Measurements from ENCODE around the gene CEBPA.

CEBPA gene

DNA sequence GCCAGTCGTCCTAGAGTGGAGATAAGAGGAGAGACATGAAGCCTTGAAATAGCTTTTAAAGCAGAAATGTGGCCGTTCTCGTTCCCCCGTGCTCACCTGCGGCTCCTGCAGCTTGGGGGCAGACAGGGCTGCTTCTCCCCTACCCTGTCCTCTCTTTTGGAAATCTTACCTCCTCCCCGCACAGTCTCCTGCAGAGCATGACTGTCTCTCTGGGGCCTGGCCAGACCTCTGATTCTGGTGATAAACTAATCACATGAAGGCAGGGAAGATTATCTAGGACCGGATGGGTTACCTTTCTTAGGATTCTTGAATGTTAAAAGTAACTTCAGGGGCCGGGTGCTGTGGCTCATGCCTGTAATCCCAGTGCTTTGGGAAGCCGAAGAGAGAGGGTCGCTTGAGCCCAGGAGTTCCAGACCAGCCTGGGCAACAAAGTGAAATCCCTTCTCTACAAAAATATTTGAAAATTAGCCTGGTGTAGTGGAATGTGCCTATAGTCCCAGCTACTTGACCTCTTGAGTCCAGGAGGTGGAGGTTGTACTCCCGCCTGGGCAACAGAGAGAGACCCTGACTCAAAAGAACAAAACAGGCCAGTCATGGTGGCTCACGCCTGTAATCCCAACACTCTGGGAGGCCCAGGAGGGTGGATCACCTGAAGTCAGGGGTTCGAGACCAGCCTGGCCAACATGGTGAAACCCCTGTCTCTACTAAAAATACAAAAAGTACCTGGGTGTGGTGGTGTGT is 8.1 kb downstream of the CEBPA start:
- no peak for TF ChIP-seq CTCF (IDR thresholded peaks at IDR 0.05)
- intact Hi-C loops (cut with DNase I; ENCODE audit: low total_unique reads): no loop called here
- peaks cover 0 to 52% of the 10 kb centered on the region in 2 donors for H3K27me3 ChIP-seq
- no peaks in the 10 kb centered on the region for H3K36me3 ChIP-seq
- H3K9me3 ChIP-seq: peaks cover 0 to 6% (median 6%) of the 10 kb centered on the region in 3 donors
- H3K4me3 ChIP-seq: no peak overlapping the region
- DNase-seq: no peak
- H3K4me1 ChIP-seq: peaks cover 0 to 11% (median 0%) of the 10 kb centered on the region in 4 donors
- H3K27ac ChIP-seq: no peak overlapping the region

DNA sequence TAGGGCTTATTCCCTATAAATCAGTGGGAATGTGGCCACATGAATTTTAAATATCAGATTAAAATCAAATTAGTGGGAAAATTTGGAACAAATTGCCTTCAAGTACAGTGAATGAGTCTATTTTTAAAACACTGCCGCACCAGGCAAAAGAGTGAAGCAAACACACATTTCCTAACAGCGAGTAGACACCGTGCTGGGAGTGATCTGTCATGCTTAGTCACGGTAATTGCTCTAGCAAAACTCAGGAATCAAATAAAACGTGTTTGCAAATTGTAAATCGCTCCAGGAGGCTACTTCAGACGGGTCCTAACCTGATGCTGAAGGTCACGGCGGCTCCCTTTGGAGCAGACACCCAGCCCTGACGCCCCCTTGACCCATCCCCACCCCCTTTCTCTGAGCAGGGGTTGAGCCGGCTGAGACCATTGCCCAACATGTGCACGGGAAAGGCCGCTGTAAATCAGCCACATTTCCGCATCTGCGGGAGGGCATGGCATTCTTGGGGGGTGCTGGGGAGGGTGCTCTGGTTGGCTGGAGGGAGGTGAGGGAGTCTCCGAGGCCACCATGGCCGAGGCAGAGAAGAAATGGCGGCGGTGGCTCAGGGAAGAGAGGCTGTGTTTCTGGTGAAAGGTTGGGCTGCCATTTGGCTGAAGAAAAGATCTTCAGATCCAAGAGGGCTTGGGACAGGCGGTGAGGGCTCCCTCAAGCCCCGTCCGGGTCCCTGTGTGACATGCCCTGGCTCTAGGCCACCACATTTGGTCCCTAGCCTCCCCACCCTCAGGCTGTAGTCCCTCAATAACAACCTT is 8.9 kb downstream of the CEBPA start:
- H3K4me1 ChIP-seq: peaks cover 0 to 9% (median 0%) of the 10 kb centered on the region in 4 donors
- no peak overlapping the region for H3K4me3 ChIP-seq
- TF ChIP-seq CTCF (IDR thresholded peaks at IDR 0.05): no peak
- intact Hi-C loops (cut with DNase I; ENCODE audit: low total_unique reads): no loop called here
- H3K9me3 ChIP-seq: peaks cover 3 to 13% (median 8%) of the 10 kb centered on the region in 3 donors
- H3K36me3 ChIP-seq: no peaks in the 10 kb centered on the region
- no peak overlapping the region for H3K27ac ChIP-seq
- peaks cover 0 to 44% of the 10 kb centered on the region in 2 donors for H3K27me3 ChIP-seq
- DNase-seq: no peak

DNA sequence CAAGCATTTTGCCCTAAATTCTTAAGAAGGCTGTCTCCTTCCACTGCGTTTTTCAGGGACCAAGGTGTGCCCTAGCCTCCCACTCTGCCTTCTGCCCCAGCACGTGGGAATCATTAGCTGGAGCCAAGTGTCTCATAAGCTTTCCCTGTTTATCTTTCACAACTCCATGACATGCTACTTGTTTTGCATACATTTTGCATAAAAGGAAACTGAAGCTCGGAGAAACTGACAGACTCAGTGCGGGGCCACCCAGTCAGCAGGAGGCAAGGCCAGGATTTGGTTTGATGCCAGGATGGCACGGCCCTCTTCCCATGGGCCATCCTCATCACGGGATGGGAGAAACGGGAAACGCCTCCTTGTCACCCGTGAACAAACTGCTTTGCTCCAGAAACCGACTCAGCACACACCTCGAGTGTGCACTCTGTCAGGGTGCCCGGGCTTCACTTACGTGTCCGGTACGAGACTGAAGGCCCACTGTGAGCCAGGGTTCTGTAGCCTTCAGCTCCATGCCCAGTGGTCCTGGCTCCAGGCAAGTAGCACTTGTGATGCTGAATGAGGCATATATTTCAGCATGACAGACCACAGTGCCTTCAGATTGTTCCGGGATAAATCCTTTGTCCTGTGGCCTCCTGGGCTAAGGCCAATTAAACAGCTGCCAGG is 9.6 kb downstream of the CEBPA start:
- Histone ChIP-seq H3K27ac (no peak overlapping the region), H3K9me3 (peaks cover 3 to 20% (median 15%) of the 10 kb centered on the region in 3 donors), H3K27me3 (peaks cover 0 to 37% of the 10 kb centered on the region in 2 donors), H3K4me1 (peaks cover 0 to 9% (median 0%) of the 10 kb centered on the region in 4 donors), H3K4me3 (no peak overlapping the region), H3K36me3 (no peaks in the 10 kb centered on the region)
- intact Hi-C loops (cut with DNase I; ENCODE audit: low total_unique reads): no loop called here
- no peak for DNase-seq
- no peak for TF ChIP-seq CTCF (IDR thresholded peaks at IDR 0.05)

DNA sequence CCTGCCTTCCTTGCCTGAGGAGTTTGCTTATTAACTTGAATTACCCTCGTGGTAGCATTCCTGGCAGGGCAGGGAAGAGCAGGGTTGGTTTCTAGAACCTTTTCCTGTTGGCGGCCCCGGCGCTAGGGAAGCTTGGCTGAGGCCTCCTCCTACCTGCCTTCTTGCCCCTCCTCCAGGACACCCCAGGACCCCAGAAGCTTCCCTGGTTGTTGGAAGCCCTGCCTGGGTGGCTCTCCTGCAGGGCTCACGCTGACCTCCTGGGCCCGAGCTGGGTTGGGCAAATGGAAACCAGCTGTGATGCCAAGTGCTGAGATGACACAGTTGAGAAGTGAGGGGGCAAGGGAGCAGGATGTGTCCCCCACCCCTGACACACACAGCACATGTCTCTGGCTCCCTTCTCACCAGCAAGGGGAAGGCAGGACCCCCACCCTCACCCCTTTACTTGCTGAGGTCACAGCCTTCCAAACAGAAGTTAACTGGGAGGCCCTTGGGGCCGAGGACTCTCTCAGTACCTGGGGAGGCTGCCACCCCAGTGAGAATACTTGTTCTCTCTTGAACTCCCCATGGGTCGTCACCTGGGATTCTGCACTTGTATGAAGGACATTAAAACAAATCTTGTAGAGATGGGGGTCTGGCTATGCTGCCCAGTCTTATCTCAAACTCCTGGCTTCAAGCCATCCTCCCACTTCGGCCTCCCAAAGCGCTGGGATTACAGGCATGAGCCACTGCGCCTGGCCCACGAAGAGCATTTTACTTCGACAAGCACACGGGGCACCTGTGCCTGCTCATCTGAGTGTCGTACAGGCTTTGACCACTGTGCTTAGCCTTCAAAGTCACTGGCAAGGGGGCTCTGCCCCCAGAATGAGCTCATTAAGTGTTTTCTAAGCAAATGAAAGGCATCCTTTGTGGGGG is 10.5 kb downstream of the CEBPA start:
- no peak for TF ChIP-seq CTCF (IDR thresholded peaks at IDR 0.05)
- no peak overlapping the region for H3K27ac ChIP-seq
- H3K4me3 ChIP-seq: no peak overlapping the region
- no peak for DNase-seq
- intact Hi-C loops (cut with DNase I; ENCODE audit: low total_unique reads): no loop called here
- peaks cover 0 to 9% (median 0%) of the 10 kb centered on the region in 4 donors for H3K4me1 ChIP-seq
- H3K9me3 ChIP-seq: peaks cover 3 to 24% (median 15%) of the 10 kb centered on the region in 3 donors
- H3K27me3 ChIP-seq: peaks cover 0 to 35% of the 10 kb centered on the region in 2 donors
- no peaks in the 10 kb centered on the region for H3K36me3 ChIP-seq

Data from tibial artery (tissue), 4 donors.